ENCODE data around the gene TIMM22. TPM values are rescaled to one million over a fixed set of nuclear protein-coding genes. Genes with fewer than 3 reads are reported as not detected.
A peak's percentile ranks its signal among the peaks of the same experiment; 100 is the strongest.

TIMM22 gene
- total and polyA plus RNA-seq, 2 of the 4 experiments (the other 2 are of a cell fraction), result 12.7 to 12.9 TPM

DNA sequence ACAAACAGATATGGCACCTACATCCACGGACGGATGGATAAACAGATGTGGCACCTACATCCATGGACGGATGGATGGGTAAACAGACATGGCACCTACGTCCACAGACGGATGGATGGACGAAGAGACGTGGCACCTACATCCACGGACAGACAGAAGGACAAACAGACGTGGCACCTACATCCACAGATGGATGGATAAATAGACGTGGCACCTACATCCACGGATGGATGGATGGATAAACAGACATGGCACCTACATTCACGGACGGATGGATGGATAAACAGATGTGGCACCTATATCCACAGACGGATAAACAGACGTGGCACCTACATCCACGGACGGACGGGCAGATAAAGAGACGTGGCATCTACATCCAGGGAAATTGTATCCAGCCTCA, 45.6 kb downstream of the TIMM22 start:
- no peak for TF ChIP-seq MAZ (IDR thresholded peaks at IDR 0.05; ENCODE audit: borderline replicate concordance, low read depth, low read length)
- no peak for TF ChIP-seq RAD21 (IDR thresholded peaks at IDR 0.05; ENCODE audit: low read length)
- no peak for TF ChIP-seq RFX5 (IDR thresholded peaks at IDR 0.05; ENCODE audit: low read depth, low read length)
- TF ChIP-seq MXI1 (IDR thresholded peaks at IDR 0.05; ENCODE audit: borderline replicate concordance, low read depth, low read length), result no peak
- TF ChIP-seq SMC3 (IDR thresholded peaks at IDR 0.05; ENCODE audit: low read depth, low read length), result no peak
- TF ChIP-seq FOS (IDR thresholded peaks at IDR 0.05; ENCODE audit: low read depth, low read length), result no peak
- TF ChIP-seq, protein P1, sequence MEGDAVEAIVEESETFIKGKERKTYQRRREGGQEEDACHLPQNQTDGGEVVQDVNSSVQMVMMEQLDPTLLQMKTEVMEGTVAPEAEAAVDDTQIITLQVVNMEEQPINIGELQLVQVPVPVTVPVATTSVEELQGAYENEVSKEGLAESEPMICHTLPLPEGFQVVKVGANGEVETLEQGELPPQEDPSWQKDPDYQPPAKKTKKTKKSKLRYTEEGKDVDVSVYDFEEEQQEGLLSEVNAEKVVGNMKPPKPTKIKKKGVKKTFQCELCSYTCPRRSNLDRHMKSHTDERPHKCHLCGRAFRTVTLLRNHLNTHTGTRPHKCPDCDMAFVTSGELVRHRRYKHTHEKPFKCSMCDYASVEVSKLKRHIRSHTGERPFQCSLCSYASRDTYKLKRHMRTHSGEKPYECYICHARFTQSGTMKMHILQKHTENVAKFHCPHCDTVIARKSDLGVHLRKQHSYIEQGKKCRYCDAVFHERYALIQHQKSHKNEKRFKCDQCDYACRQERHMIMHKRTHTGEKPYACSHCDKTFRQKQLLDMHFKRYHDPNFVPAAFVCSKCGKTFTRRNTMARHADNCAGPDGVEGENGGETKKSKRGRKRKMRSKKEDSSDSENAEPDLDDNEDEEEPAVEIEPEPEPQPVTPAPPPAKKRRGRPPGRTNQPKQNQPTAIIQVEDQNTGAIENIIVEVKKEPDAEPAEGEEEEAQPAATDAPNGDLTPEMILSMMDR (conservative IDR thresholded peaks at IDR 0.05; ENCODE audit: low read depth, low read length), result no peak
- TF ChIP-seq, protein P2, sequence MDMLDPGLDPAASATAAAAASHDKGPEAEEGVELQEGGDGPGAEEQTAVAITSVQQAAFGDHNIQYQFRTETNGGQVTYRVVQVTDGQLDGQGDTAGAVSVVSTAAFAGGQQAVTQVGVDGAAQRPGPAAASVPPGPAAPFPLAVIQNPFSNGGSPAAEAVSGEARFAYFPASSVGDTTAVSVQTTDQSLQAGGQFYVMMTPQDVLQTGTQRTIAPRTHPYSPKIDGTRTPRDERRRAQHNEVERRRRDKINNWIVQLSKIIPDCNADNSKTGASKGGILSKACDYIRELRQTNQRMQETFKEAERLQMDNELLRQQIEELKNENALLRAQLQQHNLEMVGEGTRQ (IDR thresholded peaks at IDR 0.05; ENCODE audit: low read depth, low read length), result no peak
- no peak overlapping the region for H3K4ac ChIP-seq (ENCODE audit: low read depth, low read length)
- H3K18ac ChIP-seq (ENCODE audit: low read depth, low read length), result no peak overlapping the region
- CTCF ChIA-PET, result no interaction called here
- no peak overlapping the region for H2BK20ac ChIP-seq (ENCODE audit: low read depth, low read length)
- no peak overlapping the region for H3K14ac ChIP-seq (replicated peaks; ENCODE audit: low read depth, low read length)
- H2AK9ac ChIP-seq (replicated peaks; ENCODE audit: low read depth, low read length, poor library complexity), result peak overlapping the region; percentile 42
- H3K27ac ChIP-seq (ENCODE audit: insufficient read depth, low read length), result no peak overlapping the region
- no peak overlapping the region for H4K8ac ChIP-seq (ENCODE audit: low read depth in 2 of 2, low read length in 2 of 2)
- peaks cover 8% of the 10 kb centered on the region for H3K9me1 ChIP-seq (ENCODE audit: insufficient read depth, low read length)
- ATAC-seq (ENCODE audit: low read depth) (no peak), DNase-seq (no peak)
- H2AFZ ChIP-seq (replicated peaks; ENCODE audit: low read length, poor library complexity), result peak overlapping the region; percentile 7
- POLR2A ChIA-PET (ENCODE audit: unreplicated experiment), result no interaction called here
- peaks cover 28% of the 10 kb centered on the region for H4K20me1 ChIP-seq (ENCODE audit: insufficient read depth, low read length)
- H3K36me3 ChIP-seq (ENCODE audit: control insufficient read depth, insufficient read depth, low read length), result peaks cover 28% of the 10 kb centered on the region
- intact Hi-C loops (cut with micrococcal nuclease) (no loop called here), dilution Hi-C loops (cut with HindIII; ENCODE audit: low sequenced_read_pairs, unreplicated experiment) (no loop called here), in situ Hi-C loops (cut with MboI; ENCODE audit: low sequenced_read_pairs) (no loop called here)
- BruUV-seq (replicated peaks), result no TSS peak
- H2BK5ac ChIP-seq (ENCODE audit: low read depth, low read length, poor library complexity, severe bottlenecking), result no peak overlapping the region
- H3K4me3 ChIP-seq (ENCODE audit: insufficient read depth, low read depth, low read length), result no peak overlapping the region
- no peak overlapping the region for H2BK120ac ChIP-seq (ENCODE audit: low read depth, low read length)
- no peaks in the 10 kb centered on the region for H3K9me3 ChIP-seq (ENCODE audit: control insufficient read depth, insufficient read depth, low read length)
- H3K27me3 ChIP-seq (ENCODE audit: control insufficient read depth, insufficient read depth, low read length), result no peaks in the 10 kb centered on the region
- H3K4me2 ChIP-seq (ENCODE audit: low read depth, low read length), result no peak overlapping the region
- H4K91ac ChIP-seq (ENCODE audit: insufficient read depth, low read depth, low read length), result no peak overlapping the region
- 98% methylated on average over 7 of the region's 19 CpGs; no CpG with 5 or more reads in 1 of the 2 experiments for WGBS, 2 experiments (ENCODE audit: extremely low coverage in 2 of 2, insufficient read length in 1 of 2)
- peaks cover 9% of the 10 kb centered on the region for H3K4me1 ChIP-seq (ENCODE audit: control insufficient read depth, insufficient read depth, low read length)
- H3K56ac ChIP-seq (ENCODE audit: extremely low read depth, insufficient read depth, low read length), result no peak overlapping the region
- H3K79me1 ChIP-seq (ENCODE audit: low read depth in 1 of 2, low read length in 2 of 2), result peaks cover 24 to 38% of the 10 kb centered on the region in 2 experiments
- peak overlapping the region; percentile 9; the same call in 1 of the 2 replicates for H3K23ac ChIP-seq (ENCODE audit: low read depth, low read length)
- no peak overlapping the region for H2BK15ac ChIP-seq (ENCODE audit: low read depth, low read length)
- H2AK5ac ChIP-seq (ENCODE audit: low read depth, low read length), result no peak overlapping the region; the same call in 1 of the 2 replicates
- H4K5ac ChIP-seq (ENCODE audit: low read depth, low read length), result no peak overlapping the region
- no peak overlapping the region for H3K9ac ChIP-seq (ENCODE audit: low read depth, low read length)
